GM12873 (cell line): ENCODE data around the gene ACSL1.
A peak's percentile ranks its signal among the peaks of the same experiment; 100 is the strongest.

Experiments used
- CTCF ChIP-seq: IDR thresholded peaks from 2 replicates; pipeline ENCODE4 v1.5.1; 2012; ENCODE audit warnings: low read depth, mild to moderate bottlenecking, moderate library complexity, low read length, control low read depth; ENCODE audit not compliant: insufficient read depth; ENCODE audit errors: missing control alignments

ACSL1 gene

GRCh38 chr4:184751585-184751956 lies 74.2 kb downstream of the ACSL1 start:
- no peak for TF ChIP-seq CTCF

- TF ChIP-seq CTCF, result no peak
Observed at GRCh38 chr4:184750926-184751584, 74.7 kb downstream of the ACSL1 start.

- TF ChIP-seq CTCF, result no peak
Observed at GRCh38 chr4:184748251-184748652, 77.5 kb downstream of the ACSL1 start.

- no peak for TF ChIP-seq CTCF
Observed at GRCh38 chr4:184747034-184747830, 78.5 kb downstream of the ACSL1 start.

- TF ChIP-seq CTCF, result peak; percentile 76
Observed at GRCh38 chr4:184745831-184746795, 79.7 kb downstream of the ACSL1 start.

GRCh38 chr4:184744236-184744635 lies 81.5 kb downstream of the ACSL1 start:
- no peak for TF ChIP-seq CTCF

GRCh38 chr4:184743650-184744049 lies 82.1 kb downstream of the ACSL1 start:
- no peak for TF ChIP-seq CTCF
